NK-92 (cell line): ENCODE measurements around the gene ESYT2.
"Not testable (repeated sequence)": the region's sequence is repeated elsewhere in the genome, so short reads cannot be mapped to it uniquely, and the experiment has no call there.

Source experiments
- DNase-seq: peaks from one replicate; lab custom pipeline; 2025; ENCODE audit not compliant: unreplicated experiment; lab: John Stamatoyannopoulos, UW

The ESYT2 gene

DNA sequence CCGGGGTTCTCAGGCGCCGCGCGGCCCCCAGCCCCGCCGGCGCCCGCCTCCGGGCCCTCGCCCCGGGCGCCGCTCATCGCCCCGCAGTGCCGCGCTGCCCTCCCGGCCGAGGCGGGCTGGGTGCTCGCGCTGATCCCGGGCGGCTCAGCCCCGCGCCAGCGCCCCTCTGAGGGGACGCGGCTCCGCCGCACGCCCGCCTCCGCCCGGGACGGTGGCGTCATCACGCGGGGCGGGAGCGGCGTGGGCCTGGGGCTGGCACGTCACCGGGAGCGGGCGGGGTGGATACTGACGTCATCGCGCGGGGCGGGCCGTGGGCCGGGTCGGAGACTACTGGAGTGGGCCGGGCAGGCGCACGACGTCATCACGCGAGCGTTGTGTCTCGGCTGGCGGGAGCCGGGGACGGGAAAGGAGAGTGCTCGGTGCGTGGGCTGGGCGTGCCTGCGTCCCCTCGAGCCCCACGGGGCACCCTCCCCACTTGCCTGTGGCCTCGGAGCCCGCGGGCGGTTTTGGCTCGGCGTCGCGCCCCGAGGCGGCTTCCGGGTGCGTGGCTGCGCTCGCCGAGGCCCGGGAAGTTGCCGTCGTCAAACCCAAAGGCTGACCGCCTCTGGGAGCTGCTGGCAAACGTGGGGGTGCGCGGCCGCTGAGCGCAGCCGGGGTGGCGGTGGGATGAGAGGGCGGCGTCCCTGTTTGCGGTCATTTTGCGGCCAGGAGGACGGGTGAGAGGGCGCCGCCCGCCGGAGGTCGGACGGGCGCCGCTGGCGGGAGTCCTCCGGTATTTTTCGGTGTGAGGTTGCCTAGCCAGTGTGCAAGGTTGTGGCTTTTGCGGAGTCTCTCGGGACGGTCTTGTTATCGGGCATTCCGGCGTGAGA, at the start of gene ESYT2:
Gene ESYT2 (minus strand): TSS at position 168 of the 869 bp plus-strand sequence. CDS start 91 bp downstream, at position 77.
- DNase-seq = peak; percentile 90

DNA sequence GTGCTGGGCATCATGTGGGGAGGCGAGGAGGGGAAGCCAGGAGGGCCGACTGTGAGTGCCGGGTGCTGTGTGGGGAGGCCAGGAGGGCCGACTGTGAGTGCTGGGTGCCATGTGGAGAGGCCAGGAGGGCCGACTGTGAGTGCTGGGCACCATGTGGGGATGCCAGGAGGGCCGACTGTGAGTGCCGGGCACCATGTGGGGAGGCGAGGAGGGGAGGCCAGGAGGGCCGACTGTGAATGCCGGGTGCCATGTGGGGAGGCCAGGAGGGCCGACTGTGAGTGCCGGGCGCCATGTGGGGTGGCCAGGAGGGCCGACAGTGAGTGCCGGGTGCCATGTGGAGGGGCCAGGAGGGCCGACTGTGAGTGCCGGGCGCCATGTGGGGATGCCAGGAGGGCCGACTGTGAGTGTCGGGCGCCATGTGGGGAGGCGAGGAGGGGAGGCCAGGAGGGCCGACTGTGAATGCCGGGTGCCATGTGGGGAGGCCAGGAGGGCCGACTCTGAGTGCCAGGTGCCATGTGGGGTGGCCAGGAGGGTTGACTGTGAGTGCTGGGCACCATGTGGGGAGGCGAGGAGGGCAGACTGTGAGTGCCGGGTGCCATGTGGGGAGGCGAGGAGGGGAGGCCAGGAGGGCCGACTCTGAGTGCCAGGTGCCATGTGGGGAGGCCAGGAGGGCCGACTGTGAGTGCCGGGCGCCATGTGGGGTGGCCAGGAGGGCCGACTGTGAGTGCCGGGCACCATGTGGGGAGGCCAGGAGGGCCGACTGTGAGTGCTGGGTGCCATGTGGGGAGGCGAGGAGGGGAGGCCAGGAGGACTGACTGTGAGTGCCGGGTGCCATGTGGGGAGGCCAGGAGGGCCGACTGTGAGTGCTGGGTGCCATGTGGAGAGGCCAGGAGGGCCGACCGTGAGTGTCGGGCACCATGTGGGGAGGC, 49.1 kb upstream of the ESYT2 start:
- DNase-seq = not testable (repeated sequence)

- no peak for DNase-seq
These were observed 47.7 kb upstream of the ESYT2 start for GRCh38 chr7:158876984-158877383.

- DNase-seq = no peak
These were observed 40.6 kb upstream of the ESYT2 start for GRCh38 chr7:158869876-158870275.

DNA sequence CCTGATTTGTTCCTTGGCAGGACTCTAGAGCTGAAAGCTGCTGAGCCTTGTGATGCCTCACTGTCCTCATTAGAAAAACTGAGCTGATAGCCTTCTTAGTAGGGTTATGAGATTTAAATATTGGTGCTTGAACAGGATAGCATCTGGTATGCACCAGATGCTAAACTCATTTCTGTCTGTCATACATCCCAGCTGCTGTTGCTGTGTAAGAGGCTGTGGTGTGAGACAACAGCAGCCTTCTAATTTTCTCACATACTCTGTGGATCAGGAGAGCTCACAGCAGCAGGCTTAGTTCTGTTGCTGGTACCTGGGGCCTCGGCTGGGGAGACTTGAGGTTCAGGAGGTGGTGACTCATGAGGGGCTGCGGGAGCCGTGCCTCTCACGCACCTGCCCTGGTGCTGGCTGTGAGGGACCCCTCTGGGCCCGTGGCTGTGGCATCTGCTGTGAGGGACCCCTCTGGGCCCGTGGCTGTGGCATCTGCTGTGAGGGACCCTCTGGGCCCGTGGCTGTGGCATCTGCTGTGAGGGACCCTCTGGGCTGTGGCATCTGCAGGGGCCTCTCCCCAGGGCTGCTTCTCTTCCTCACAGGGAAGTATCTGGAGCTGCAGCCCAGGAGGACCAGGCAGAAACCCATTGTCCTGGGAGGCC, 39.6 kb upstream of the ESYT2 start:
- no peak for DNase-seq

GRCh38 chr7:158867214-158867984, 38.1 kb upstream of the ESYT2 start:
- no peak for DNase-seq

DNA sequence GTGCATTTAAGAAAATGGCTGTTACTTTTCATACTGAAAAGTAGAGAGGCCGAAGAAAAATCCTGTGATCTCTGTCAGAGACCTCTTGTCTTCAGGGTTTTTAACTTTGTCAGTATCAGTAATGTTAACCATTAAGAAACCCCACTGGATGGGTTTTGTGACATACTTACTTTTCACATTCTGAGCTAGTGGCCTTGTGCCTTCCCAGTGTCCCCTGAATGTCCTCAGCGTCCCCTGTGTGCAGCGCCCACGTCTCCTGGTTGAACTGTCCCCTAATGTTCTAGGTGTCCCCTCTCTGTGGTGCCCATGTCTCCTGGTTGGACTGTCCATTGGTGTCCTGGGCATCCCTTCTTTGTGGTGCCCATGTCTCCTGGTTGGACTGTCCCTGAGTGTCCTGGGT, 36.7 kb upstream of the ESYT2 start:
- DNase-seq = no peak

GRCh38 chr7:158865462-158865922, 36.2 kb upstream of the ESYT2 start:
- no peak for DNase-seq

DNA sequence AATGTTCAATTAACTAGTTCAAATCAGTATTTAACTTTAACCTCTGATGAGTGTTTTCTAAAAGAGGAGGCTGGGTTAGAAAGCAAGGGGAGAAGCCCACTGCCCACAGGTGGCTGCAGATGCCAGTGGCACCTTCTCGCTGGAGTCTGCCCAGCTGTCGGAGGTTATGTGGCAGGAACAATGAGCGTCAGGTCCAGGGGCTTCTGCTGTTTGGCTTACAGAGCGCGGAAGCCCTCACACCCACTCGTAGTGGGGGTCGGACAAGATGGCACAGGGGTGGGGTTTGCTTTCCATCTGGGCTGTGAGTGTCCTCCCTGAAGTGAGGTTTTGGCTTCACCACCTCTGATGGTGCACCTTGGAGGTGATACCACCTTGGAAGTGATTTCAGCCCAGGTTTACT, 35.5 kb upstream of the ESYT2 start:
- DNase-seq = no peak

GRCh38 chr7:158864507-158864820, 35.2 kb upstream of the ESYT2 start:
- no peak for DNase-seq

DNA sequence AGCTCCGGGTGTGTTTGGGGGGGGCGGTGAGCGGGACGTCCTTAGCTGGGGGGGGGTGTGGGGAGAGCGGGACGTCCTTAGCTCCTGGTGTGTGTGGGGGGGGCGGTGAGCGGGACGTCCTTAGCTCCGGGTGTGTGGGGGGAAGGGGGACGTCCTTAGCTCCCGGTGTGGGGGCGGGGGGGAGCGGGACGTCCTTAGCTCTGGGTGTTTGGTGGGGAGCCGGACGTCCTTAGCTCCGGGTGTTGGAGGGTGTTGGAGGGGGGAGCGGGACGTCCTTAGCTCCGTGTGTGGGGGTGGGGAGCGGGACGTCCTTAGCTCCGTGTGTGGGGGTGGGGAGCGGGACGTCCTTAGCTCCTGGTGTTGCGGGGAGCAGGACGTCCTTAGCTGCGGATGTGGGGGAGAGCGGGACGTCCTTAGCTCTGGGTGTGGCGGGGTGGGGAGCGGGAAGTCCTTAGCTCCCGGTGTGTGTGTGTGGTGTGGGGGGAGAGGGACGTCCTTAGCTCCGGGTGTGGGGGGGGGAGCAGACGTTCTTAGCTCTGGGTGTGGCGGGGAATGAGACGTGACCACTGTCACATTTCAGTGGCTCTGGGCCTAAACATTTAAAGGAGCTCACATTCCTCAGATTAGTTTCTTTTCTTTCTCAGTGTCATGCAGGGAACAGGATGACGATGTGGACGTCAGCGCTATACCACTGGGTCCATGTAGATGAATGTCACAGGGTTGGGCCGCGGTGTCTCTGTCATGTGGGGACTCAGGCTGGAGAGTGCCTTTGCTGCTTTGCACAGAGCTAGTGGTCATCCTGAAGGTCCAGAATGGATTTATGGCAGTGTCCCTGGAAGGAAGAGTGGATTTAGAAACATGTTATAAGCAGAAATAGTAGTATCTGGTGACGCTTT, 34.5 kb upstream of the ESYT2 start:
- DNase-seq = no peak

DNA sequence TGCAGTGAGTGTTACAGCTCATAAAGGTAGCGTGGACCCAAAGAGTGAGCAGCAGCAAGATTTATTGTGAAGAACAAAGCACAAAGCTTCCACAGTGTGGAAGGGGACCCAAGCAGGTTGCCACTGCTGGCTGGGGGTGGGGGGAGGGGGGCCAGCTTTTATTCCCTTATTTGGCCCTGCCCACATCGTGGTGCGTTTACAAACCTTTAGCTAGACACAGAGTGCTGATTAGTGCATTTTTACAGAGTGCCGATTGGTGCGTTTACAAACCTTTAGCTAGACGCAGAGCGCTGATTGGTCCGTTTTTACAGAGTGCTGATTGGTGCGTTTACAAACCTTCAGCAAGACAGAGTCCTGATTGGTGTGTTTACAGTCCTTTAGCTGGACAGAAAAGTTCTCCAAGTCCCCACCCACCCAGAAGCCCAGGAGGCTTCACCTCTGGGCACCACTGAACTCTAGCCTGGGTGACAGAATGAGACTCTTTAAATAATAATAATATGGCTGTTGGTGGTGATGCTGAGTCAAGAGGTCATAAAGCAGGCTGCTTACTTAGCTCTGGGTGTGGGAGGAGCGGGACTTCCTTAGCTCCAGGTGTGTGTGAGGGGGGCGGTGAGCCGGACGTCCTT, 33.8 kb upstream of the ESYT2 start:
- not testable (repeated sequence) for DNase-seq

- no peak for DNase-seq
These were observed 32.8 kb upstream of the ESYT2 start for GRCh38 chr7:158861936-158862704.

GRCh38 chr7:158861004-158861787, 31.9 kb upstream of the ESYT2 start:
- DNase-seq = no peak

- DNase-seq = no peak
These were observed 31.1 kb upstream of the ESYT2 start for GRCh38 chr7:158860394-158860793.

DNA sequence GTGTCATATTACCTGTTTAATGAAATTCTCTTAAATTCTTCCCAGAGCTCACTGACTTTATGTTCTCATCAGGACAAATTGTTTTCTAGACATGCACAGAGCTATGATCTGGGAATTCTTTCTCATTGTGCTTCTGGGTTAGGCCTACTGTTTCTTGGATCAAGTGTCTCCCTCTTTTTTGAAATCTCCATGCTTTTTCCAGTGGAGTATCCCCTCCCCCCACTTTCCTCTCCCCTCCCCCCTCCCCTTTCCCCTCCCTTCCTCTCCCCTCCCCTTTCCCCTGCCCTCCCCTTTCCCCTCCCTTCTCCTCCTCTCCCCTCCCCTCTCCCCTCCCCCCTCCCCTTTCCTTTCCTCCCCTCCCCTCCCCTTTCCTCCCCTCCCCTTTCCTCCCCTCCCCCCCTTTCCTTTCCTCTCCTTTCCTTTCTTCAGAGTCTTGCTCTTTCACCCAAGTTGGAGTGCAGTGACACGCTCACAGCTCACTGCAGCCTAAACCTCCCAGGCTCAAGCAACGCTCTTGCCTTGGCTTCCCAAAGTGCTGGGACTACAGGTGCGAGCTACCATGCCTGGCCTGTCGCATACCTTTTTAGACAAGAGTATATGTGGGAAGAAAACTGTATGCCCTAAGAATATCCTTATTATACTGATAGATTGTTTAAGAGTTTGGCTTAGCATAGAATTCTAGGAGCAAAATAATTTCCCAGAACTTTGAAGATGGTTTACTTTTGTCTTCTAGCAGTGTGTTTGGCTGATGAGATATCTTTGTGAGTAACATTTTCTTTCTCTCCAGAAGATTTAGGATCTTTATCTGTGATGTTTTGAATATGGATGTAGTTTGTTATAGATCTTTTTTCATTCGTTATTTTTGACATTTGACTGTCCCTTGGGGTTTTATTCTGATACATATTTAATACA, 29.5 kb upstream of the ESYT2 start:
- no peak for DNase-seq
